DMS 273 (cell line): Measurements from ENCODE around the gene FNIP2.

Experiments
- DNase-seq: peaks from one replicate; lab custom pipeline; 2025; ENCODE audit not compliant: unreplicated experiment; lab: John Stamatoyannopoulos, UW

FNIP2 gene

GRCh38 chr4:158762553-158762952, 6.3 kb upstream of the FNIP2 start:
- no peak for DNase-seq

- no peak for DNase-seq
These were observed 5.4 kb upstream of the FNIP2 start for GRCh38 chr4:158763462-158763861.

- no peak for DNase-seq
These were observed 2.3 kb upstream of the FNIP2 start for GRCh38 chr4:158766434-158767044.

GRCh38 chr4:158767451-158767850, 1.4 kb upstream of the FNIP2 start:
- no peak for DNase-seq

GRCh38 chr4:158769175-158769921, 522 bp downstream of the FNIP2 start:
- peak; percentile 38 for DNase-seq

- no peak for DNase-seq
These were observed 1.8 kb downstream of the FNIP2 start for GRCh38 chr4:158770671-158771070.

GRCh38 chr4:158771776-158772175, 3.0 kb downstream of the FNIP2 start:
- no peak for DNase-seq

GRCh38 chr4:158775091-158775651, 6.3 kb downstream of the FNIP2 start:
- DNase-seq: no peak

- no peak for DNase-seq
These were observed 7.3 kb downstream of the FNIP2 start for GRCh38 chr4:158776106-158776505.

GRCh38 chr4:158777423-158778155, 8.8 kb downstream of the FNIP2 start:
- no peak for DNase-seq

GRCh38 chr4:158778156-158778711, 9.4 kb downstream of the FNIP2 start:
- no peak for DNase-seq

- DNase-seq: peak; percentile 9
These were observed 9.9 kb downstream of the FNIP2 start for GRCh38 chr4:158778712-158779111.

- peak; percentile 34 for DNase-seq
These were observed 13.1 kb downstream of the FNIP2 start for GRCh38 chr4:158781963-158782362.

GRCh38 chr4:158782551-158783360, 13.9 kb downstream of the FNIP2 start:
- peak; percentile 17 for DNase-seq

- no peak for DNase-seq
These were observed 15.0 kb downstream of the FNIP2 start for GRCh38 chr4:158783785-158784184.

GRCh38 chr4:158785718-158786117, 16.9 kb downstream of the FNIP2 start:
- DNase-seq: peak; percentile 27

GRCh38 chr4:158786121-158786601, 17.3 kb downstream of the FNIP2 start:
- peak; percentile 40 for DNase-seq

- no peak for DNase-seq
These were observed 18.1 kb downstream of the FNIP2 start for GRCh38 chr4:158786955-158787354.

GRCh38 chr4:158787709-158788475, 19.1 kb downstream of the FNIP2 start:
- DNase-seq: no peak

- no peak for DNase-seq
These were observed 19.7 kb downstream of the FNIP2 start for GRCh38 chr4:158788516-158788915.
